Breast epithelium (tissue), 3 donors: ENCODE data around the gene PRRC1.

Experiments
- CTCF ChIP-seq, 3 donors: fragments of 450-650 bp; IDR thresholded peaks; one replicate each; pipeline ENCODE4 v1.5.1; 2016 to 2017; ENCODE audit warnings: antibody characterized with exemption in 3 of 3, mild to moderate bottlenecking in 3 of 3, moderate library complexity in 3 of 3
- POLR2A ChIP-seq: fragments of 450-650 bp; IDR thresholded peaks from one replicate; pipeline ENCODE4 v1.6.1; 2016; ENCODE audit warnings: antibody characterized with exemption, mild to moderate bottlenecking, moderate library complexity
- POLR2AphosphoS5 ChIP-seq, 3 donors: sonication (generic); formaldehyde crosslinking; IDR thresholded peaks; one replicate each; pipeline ENCODE4 v1.6.1; 2017; ENCODE audit warnings: antibody characterized with exemption in 3 of 3

- TF ChIP-seq CTCF (IDR thresholded peaks at IDR 0.05) (no peak), POLR2A (no peak), POLR2AphosphoS5 (IDR thresholded peaks at IDR 0.05) (no peak)
These were observed 43.8 kb downstream of the PRRC1 start for GRCh38 chr5:127561254-127561653.
